ENCODE measurements around the gene NCOA3.

Gene NCOA3

GRCh38 chr20:47598911-47599744 is 97.4 kb downstream of the NCOA3 start:
- H3K9me3 ChIP-seq, result no peaks in the 10 kb centered on the region
- peaks cover 11% of the 10 kb centered on the region for H3K4me1 ChIP-seq
- TF ChIP-seq, protein P1, sequence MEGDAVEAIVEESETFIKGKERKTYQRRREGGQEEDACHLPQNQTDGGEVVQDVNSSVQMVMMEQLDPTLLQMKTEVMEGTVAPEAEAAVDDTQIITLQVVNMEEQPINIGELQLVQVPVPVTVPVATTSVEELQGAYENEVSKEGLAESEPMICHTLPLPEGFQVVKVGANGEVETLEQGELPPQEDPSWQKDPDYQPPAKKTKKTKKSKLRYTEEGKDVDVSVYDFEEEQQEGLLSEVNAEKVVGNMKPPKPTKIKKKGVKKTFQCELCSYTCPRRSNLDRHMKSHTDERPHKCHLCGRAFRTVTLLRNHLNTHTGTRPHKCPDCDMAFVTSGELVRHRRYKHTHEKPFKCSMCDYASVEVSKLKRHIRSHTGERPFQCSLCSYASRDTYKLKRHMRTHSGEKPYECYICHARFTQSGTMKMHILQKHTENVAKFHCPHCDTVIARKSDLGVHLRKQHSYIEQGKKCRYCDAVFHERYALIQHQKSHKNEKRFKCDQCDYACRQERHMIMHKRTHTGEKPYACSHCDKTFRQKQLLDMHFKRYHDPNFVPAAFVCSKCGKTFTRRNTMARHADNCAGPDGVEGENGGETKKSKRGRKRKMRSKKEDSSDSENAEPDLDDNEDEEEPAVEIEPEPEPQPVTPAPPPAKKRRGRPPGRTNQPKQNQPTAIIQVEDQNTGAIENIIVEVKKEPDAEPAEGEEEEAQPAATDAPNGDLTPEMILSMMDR (IDR thresholded peaks at IDR 0.05; ENCODE audit: low read depth, low read length), result no peak
- H3K36me3 ChIP-seq, result no peaks in the 10 kb centered on the region
- H3K27me3 ChIP-seq, result no peaks in the 10 kb centered on the region
- DNase-seq, result no peak
- H3K4me3 ChIP-seq (ENCODE audit: low read depth, low read length), result no peak overlapping the region

GRCh38 chr20:47600967-47601547 is 99.4 kb downstream of the NCOA3 start:
- H3K4me1 ChIP-seq, result peaks cover 11% of the 10 kb centered on the region
- no peaks in the 10 kb centered on the region for H3K36me3 ChIP-seq
- DNase-seq, result no peak
- no peaks in the 10 kb centered on the region for H3K27me3 ChIP-seq
- H3K4me3 ChIP-seq (ENCODE audit: low read depth, low read length), result no peak overlapping the region
- no peaks in the 10 kb centered on the region for H3K9me3 ChIP-seq
- TF ChIP-seq, protein P1 (IDR thresholded peaks at IDR 0.05; ENCODE audit: low read depth, low read length), result no peak

GRCh38 chr20:47603260-47603659 is 101.6 kb downstream of the NCOA3 start:
- Histone ChIP-seq H3K4me3 (ENCODE audit: low read depth, low read length) (no peak overlapping the region), H3K4me1 (peaks cover 11% of the 10 kb centered on the region), H3K36me3 (no peaks in the 10 kb centered on the region), H3K27me3 (no peaks in the 10 kb centered on the region), H3K9me3 (no peaks in the 10 kb centered on the region)
- TF ChIP-seq, protein P1 (IDR thresholded peaks at IDR 0.05; ENCODE audit: low read depth, low read length), result no peak
- no peak for DNase-seq

GRCh38 chr20:47605673-47606413 is 104.2 kb downstream of the NCOA3 start:
- no peak for DNase-seq
- H3K36me3 ChIP-seq, result no peaks in the 10 kb centered on the region
- TF ChIP-seq, protein P1 (IDR thresholded peaks at IDR 0.05; ENCODE audit: low read depth, low read length), result no peak
- no peak overlapping the region for H3K4me3 ChIP-seq (ENCODE audit: low read depth, low read length)
- no peaks in the 10 kb centered on the region for H3K27me3 ChIP-seq
- no peaks in the 10 kb centered on the region for H3K9me3 ChIP-seq
- peaks cover 11% of the 10 kb centered on the region for H3K4me1 ChIP-seq

DNA sequence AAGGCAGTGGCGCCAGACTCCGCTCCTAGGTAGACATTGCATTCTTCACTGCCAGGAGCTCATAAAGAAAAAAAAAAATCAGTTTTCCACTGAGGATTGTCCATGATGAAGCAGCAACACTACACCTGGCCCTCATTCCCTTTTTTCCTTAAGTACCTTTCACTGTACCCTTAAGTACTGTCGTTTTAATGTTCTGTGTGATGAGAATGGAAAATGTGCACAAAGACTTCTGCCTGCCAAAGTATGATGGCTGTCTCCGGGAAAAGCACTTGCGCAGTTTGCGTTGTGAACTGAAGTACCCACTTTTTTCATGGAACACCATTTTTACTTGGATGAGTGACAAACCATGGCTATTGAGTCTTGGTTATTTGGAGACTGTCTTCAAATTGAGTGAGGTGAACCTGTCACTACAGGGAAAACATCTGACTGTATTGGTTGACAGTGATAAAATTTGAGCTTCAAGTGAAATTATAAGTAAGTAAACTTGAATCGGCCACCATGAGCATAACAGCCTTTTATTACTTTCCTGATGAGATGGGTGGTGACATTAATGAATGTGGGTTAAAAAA is 104.8 kb downstream of the NCOA3 start:
- TF ChIP-seq, protein P1 (IDR thresholded peaks at IDR 0.05; ENCODE audit: low read depth, low read length), result no peak
- Histone ChIP-seq H3K4me1 (peaks cover 5% of the 10 kb centered on the region; the same call in 1 of the 2 replicates), H3K4me3 (ENCODE audit: low read depth, low read length) (no peak overlapping the region), H3K9me3 (no peaks in the 10 kb centered on the region), H3K27me3 (no peaks in the 10 kb centered on the region), H3K36me3 (no peaks in the 10 kb centered on the region)
- DNase-seq, result no peak
